ENCODE results near the gene FREY1. TPM values are rescaled to one million over a fixed set of nuclear protein-coding genes. Genes with fewer than 3 reads are reported as not detected.

The FREY1 gene
- polyA plus RNA-seq, 1 donor (not counting 4 experiments of a cell fraction or from before 2014, with no cell fraction given), result 0.25 TPM

DNA sequence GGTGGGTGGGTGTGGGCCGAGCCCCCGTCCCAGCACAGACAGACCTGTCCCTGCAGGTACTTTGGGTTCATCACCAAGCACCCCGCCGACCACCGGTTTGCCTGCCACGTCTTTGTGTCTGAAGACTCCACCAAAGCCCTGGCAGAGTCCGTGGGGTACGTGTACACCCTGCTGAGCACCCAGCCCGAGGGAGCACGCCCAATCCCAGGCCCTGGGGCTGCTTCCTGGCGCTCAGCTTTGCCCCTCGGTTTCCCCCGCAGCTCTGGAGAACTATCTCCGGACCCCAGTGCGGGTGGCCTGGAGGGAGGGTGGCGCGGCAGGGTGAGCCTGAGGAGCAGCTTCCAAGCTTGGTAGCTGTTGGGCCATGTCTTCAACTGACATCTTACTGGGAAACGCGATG is 2.0 kb downstream of the FREY1 start:
- Histone ChIP-seq H3K9me1 (ENCODE audit: control insufficient read depth, extremely low read depth, insufficient read depth, low read length) (no peaks in the 10 kb centered on the region), H3K4me2 (ENCODE audit: control insufficient read depth, extremely low read depth, insufficient read depth, low read depth, low read length) (no peak overlapping the region), H3K9me3 (ENCODE audit: control insufficient read depth, low read depth, low read length) (no peaks in the 10 kb centered on the region), H3K4me3 (ENCODE audit: control insufficient read depth in 2 of 3, extremely low read depth in 1 of 3, insufficient read depth in 2 of 3, low read depth in 1 of 3, low read length in 3 of 3) (no peak overlapping the region), H3K27me3 (ENCODE audit: control insufficient read depth, extremely low read depth, insufficient read depth, low read length) (peaks cover 16% of the 10 kb centered on the region), H3K27ac (ENCODE audit: control insufficient read depth, insufficient read depth, low read length) (no peak overlapping the region), H3K9ac (ENCODE audit: control insufficient read depth, extremely low read depth, insufficient read depth, low read length) (no peak overlapping the region), H3K4me1 (ENCODE audit: control insufficient read depth, extremely low read depth, insufficient read depth, low read length) (peaks cover 3% of the 10 kb centered on the region), H4K20me1 (ENCODE audit: control insufficient read depth, extremely low read depth, insufficient read depth, low read length) (no peaks in the 10 kb centered on the region), H3K36me3 (ENCODE audit: control insufficient read depth in 2 of 2, extremely low read depth in 1 of 2, insufficient read depth in 2 of 2, low read length in 2 of 2) (peaks cover 5 to 6% of the 10 kb centered on the region in 2 experiments), H3K79me2 (ENCODE audit: control insufficient read depth, insufficient read depth, low read length) (no peaks in the 10 kb centered on the region), H2AFZ (ENCODE audit: control insufficient read depth, low read length) (no peak overlapping the region)
- no peak for TF ChIP-seq EZH2 (IDR thresholded peaks at IDR 0.05; ENCODE audit: low read length)
- DNase-seq (ENCODE audit: low read depth, low spot score) (no peak), FAIRE-seq (no peak)
- dilution Hi-C loops (cut with MboI; ENCODE audit: extremely low pct_ligation_motif_present, low sequenced_read_pairs), result no loop called here

DNA sequence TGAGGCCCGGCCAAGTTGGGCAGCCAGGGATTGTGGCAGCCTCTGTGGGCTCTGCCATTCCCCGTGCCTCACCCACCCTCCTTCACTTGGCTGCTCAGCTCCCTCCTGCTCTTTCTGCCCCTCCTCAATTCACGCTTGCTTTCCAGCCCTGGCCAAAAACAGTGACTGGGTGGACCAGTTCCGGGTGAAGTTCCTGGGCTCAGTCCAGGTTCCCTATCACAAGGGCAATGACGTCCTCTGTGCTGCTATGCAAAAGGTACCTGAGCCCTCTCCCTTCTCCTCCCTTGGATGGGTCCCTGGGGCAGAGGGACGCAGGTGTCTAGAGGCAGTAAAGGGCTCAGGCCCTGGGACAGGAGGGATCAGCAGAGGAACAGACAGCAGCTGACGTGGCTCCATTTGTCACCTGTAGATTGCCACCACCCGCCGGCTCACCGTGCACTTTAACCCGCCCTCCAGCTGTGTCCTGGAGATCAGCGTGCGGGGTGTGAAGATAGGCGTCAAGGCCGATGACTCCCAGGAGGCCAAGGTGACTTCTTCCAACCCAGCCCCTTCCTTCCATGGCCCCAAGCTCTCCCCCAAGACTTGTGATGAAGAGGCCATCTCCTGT is 2.7 kb downstream of the FREY1 start:
- Histone ChIP-seq H3K9me3 (ENCODE audit: control insufficient read depth, low read depth, low read length) (no peaks in the 10 kb centered on the region), H3K27ac (ENCODE audit: control insufficient read depth, insufficient read depth, low read length) (no peak overlapping the region), H4K20me1 (ENCODE audit: control insufficient read depth, extremely low read depth, insufficient read depth, low read length) (no peaks in the 10 kb centered on the region), H3K36me3 (ENCODE audit: control insufficient read depth in 2 of 2, extremely low read depth in 1 of 2, insufficient read depth in 2 of 2, low read length in 2 of 2) (peaks cover 2 to 5% of the 10 kb centered on the region in 2 experiments), H3K4me3 (ENCODE audit: control insufficient read depth in 2 of 3, extremely low read depth in 1 of 3, insufficient read depth in 2 of 3, low read depth in 1 of 3, low read length in 3 of 3) (no peak overlapping the region), H3K4me1 (ENCODE audit: control insufficient read depth, extremely low read depth, insufficient read depth, low read length) (peaks cover 4% of the 10 kb centered on the region), H3K27me3 (ENCODE audit: control insufficient read depth, extremely low read depth, insufficient read depth, low read length) (peaks cover 18% of the 10 kb centered on the region), H3K79me2 (ENCODE audit: control insufficient read depth, insufficient read depth, low read length) (no peaks in the 10 kb centered on the region), H3K9ac (ENCODE audit: control insufficient read depth, extremely low read depth, insufficient read depth, low read length) (no peak overlapping the region), H3K4me2 (ENCODE audit: control insufficient read depth, extremely low read depth, insufficient read depth, low read depth, low read length) (no peak overlapping the region), H2AFZ (ENCODE audit: control insufficient read depth, low read length) (no peak overlapping the region), H3K9me1 (ENCODE audit: control insufficient read depth, extremely low read depth, insufficient read depth, low read length) (no peaks in the 10 kb centered on the region)
- dilution Hi-C loops (cut with MboI; ENCODE audit: extremely low pct_ligation_motif_present, low sequenced_read_pairs), result no loop called here
- FAIRE-seq (no peak), DNase-seq (ENCODE audit: low read depth, low spot score) (no peak)
- TF ChIP-seq, protein P1, sequence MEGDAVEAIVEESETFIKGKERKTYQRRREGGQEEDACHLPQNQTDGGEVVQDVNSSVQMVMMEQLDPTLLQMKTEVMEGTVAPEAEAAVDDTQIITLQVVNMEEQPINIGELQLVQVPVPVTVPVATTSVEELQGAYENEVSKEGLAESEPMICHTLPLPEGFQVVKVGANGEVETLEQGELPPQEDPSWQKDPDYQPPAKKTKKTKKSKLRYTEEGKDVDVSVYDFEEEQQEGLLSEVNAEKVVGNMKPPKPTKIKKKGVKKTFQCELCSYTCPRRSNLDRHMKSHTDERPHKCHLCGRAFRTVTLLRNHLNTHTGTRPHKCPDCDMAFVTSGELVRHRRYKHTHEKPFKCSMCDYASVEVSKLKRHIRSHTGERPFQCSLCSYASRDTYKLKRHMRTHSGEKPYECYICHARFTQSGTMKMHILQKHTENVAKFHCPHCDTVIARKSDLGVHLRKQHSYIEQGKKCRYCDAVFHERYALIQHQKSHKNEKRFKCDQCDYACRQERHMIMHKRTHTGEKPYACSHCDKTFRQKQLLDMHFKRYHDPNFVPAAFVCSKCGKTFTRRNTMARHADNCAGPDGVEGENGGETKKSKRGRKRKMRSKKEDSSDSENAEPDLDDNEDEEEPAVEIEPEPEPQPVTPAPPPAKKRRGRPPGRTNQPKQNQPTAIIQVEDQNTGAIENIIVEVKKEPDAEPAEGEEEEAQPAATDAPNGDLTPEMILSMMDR (optimal IDR thresholded peaks at IDR 0.05 in 1 of 3, IDR thresholded peaks at IDR 0.05 in 1 of 3, conservative IDR thresholded peaks at IDR 0.05 in 1 of 3; ENCODE audit: extremely low read depth in 1 of 3, insufficient read depth in 2 of 3, low read length in 3 of 3), result no peak
- TF ChIP-seq EZH2 (IDR thresholded peaks at IDR 0.05; ENCODE audit: low read length), result no peak
